Stimulated activated CD4-positive, alpha-beta T cell treated with anti-CD3 and anti-CD28 coated beads, Interleukin-15, amount 100 ng/mL, for 24 hours (primary cell): ENCODE data around the gene BOC.
"Not testable (repeated sequence)": the region's sequence is repeated elsewhere in the genome, so short reads cannot be mapped to it uniquely, and the experiment has no call there.

Experiments used
- DNase-seq: peaks from one replicate; pipeline ENCODE4 v3.0.0-alpha.2; 2020

The BOC gene

GRCh38 chr3:113211330-113212149, at the start of gene BOC:
Gene BOC, plus strand, starts transcription at chr3:113211557. Its CDS starts 38,246 bp downstream, at chr3:113249803.
- DNase-seq: peak; percentile 19

DNA sequence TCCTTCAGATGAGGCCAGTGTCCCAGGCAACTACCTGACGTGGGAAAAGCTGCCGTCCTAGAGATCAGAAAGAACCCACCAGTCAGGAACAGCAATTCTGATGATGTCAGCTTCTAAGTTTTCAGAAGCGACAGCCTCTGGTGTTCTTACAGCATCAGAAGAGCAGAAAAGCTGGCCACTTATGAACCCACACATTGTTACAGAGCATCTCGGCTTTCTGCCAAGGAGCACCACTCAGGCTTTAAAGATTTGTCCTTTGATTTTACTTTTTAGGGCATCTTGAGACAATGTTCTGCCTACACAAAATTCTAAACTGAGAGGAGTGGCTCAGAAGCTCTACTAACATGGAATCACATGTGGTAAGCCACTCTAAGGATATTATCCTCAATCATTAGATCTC, 49.7 kb upstream of the BOC start:
- no peak for DNase-seq

DNA sequence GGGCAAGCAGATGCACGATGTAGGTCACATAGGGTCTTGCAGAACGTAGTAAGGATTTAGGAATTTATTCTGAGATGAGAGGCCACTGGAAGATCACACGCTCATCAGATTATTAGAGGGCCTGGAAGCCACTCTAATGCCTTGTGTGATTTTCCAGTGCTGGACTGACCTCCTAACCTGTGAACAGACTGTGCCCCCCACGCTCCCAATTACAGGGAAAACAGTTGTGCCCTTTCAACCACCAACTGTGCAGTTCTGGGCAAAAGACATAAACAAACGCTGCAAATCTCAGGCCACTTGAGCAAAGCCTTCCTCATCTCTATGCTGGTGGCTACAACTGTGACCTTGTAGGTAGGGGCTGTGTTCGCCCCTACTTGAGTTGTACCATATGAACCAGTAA, 48.2 kb upstream of the BOC start:
- DNase-seq: no peak

DNA sequence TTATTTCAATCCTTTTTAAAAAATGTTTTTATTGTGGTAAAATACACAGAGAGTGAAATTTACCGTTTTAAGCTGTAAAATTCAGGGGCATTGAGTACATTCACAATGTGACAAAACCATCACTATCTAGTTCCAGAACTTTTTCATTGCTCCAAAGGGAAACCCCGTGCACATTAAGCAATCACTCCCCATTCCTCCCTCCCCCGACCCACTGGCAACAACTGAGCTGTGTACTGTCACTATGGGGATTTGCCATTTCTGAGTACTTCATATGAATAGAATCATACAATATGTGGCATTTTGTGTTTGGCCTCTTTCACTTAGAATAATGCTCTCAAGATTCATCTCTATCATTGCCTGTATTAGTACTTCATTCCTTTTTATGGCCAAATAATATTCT, 45.5 kb upstream of the BOC start:
- DNase-seq: no peak

GRCh38 chr3:113166357-113166718, 45.0 kb upstream of the BOC start:
- DNase-seq: no peak

DNA sequence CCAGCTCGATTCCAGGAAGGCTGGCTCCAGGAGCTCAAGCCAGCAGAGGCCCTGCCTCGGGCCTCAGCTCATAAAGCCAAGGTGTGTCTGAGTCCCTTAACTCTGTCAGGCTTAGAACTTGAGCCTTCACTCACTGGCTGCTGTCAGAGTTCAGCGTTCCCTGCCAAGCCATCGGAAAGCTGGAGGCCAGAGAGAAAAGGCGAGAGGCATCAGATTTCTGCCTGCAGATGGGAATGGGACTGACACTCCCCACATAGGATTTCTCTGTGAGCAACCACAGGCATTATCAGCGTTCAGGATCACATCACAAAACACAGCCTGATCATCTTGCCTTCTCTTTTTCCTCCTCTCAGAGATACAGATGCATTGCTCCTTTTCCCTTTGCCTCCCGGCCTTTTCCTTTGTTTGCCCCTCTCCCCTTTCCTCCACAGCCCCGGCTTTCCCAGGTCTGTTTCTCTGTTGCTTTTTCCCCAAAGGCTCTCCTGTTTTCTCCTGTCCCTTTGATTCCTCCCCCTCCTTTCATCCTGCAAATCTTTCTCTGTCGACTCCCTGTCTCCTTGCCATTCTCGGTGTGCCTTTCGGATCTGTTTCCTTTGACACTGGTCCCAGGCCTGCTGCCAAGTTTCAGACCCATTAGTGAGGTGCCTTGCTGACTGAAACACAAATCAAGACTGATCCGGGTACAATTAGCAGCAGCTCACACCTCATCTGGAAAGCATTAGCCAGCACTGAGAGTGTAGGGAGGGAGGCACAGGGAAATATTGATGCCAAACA, 44.5 kb upstream of the BOC start:
- no peak for DNase-seq

DNA sequence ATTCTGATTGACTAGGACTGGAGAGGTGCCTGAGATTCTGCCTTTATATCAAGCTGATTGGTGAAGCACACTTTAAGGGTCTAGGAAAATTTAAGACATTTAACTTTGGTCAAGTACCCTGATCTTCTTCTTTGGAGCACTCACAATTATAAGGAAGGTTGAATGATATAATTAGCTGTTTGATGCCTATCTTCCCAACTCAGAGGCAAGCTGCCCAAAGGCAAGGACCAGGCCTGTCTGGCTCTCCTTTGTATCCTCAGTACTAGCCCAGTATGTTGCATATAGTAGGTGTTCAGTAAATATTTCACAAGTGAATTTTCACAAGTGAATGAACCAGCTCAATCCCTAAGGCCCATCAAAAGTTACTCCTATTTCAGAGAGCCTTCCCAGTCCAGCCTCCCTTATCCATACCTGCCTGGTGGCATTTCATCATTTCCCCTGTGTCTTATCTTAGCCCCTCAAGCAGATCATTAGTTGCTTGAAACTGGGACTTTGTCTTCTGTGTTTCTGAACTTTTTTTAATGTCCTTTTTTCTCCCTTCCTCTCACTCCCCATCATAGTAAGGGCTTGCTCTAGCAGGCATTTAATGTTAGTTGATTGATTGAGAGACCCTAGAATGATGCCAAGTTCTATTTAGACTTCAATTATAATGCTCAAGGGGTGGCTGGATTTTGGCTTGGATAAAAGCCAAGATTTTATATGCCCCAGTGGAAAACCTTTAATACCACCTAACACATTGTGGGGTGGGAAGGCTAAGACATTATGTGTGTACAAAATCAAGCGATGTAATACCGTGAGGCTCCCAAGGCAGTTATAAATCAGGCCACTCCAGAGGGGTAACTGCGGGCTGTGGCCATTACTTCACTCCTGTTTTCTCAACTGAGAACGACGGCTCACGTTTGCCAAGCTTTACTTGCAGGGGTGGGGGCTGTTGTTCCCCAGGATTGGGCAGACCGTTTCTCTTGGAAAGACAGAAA, 43.2 kb upstream of the BOC start:
- no peak for DNase-seq

- DNase-seq: no peak
Measured at GRCh38 chr3:113169891-113170452, 41.4 kb upstream of the BOC start.

DNA sequence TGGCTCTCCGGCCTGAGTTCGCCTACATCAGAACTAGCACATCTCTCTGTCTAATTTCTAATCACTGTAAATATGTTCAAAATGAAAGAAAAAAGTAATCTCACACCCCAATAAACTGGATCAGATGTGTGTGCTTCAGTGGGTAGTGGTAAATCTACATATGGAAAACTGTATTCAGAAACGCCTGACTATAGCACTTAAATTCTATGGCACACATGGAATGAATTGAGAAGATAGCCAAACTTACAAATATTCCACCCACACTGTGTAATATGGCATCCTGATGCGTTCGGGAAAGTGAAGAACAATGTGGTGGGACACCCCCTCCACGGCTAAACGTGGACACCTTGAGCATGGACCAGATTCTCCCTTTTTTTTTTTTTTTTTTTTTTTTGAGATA, 40.6 kb upstream of the BOC start:
- DNase-seq: no peak

DNA sequence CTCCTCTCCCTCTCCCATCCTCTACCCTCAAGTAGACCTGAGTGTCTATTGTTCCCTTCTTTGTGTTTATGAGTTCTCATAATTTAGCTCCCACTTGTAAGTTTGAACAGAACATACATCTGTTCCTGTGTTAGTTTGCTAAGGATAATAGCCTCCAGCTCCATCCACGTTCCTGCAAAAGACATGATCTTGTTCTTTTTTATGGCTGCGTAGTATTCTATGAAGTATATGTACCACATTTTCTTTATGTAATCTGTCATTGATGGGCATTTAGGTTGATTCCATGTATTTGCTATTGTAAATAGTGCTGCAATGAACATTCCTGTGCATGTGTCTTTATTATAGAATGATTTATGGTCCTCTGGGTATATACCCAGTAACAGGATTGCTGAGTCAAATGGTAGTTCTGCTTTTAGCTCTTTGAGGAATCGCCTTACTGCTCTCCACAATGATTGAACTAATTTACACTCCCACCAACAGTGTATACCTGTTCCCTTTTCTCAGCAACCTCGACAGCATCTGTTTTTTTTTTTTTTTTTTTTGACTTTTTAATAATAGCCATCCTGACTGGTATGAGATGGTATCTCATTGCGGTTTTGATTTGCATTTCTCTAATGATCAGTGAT, 39.6 kb upstream of the BOC start:
- not testable (repeated sequence) for DNase-seq

DNA sequence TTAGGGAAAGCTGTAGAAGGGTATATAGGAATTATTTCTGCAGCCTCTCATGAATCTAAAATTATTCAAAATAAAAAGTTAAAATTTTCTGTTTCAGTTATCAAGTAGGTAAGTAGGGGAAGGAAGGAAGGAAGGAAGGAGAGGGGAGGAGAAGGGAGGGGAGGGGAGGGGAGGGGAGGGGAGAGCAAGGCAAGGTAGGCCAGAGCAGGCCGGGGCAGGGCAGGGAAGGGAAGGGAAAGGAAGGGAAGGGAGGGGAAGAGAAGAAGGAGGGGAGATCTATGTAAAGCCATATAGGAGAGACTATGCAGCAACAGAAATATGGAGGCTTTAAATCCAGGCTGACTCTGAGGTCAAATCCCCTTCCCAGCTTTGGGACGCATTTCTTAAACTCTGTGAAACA, 38.3 kb upstream of the BOC start:
- no peak for DNase-seq

GRCh38 chr3:113174304-113174703, 37.1 kb upstream of the BOC start:
- DNase-seq: no peak

DNA sequence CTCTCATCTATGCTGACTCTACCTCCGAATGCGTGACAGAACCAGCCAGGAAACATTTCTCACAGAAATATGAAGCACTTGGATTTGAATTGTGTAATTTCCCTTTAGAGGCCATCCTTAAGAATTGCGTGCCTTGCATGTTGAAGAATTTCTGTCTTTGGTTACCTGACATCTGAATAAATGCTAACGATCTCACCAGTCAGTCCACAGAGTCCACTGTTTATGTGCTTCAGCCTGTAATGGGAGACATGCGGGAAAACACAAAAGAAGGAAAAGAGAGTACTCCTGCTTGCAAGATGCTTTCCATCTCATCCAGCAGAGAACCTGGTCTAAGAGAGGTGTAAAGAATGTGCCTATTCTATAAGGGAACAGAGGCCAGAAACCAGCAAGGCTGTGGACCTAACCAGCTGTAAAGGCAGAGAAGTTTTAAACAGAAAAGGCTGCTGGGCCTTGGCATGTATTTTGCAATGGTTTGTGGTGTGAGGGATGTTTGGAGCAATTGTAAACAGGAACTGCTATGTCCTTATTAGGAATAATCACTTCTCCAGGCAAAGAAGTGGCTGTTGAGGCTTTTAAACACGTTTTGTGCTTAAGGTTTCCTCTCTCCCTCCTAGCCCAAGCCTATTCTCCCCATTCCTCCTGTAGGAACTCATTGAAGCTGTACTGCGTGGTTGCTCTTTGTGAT, 36.4 kb upstream of the BOC start:
- DNase-seq: no peak

- no peak for DNase-seq
Measured at GRCh38 chr3:113177526-113177925, 33.8 kb upstream of the BOC start.

DNA sequence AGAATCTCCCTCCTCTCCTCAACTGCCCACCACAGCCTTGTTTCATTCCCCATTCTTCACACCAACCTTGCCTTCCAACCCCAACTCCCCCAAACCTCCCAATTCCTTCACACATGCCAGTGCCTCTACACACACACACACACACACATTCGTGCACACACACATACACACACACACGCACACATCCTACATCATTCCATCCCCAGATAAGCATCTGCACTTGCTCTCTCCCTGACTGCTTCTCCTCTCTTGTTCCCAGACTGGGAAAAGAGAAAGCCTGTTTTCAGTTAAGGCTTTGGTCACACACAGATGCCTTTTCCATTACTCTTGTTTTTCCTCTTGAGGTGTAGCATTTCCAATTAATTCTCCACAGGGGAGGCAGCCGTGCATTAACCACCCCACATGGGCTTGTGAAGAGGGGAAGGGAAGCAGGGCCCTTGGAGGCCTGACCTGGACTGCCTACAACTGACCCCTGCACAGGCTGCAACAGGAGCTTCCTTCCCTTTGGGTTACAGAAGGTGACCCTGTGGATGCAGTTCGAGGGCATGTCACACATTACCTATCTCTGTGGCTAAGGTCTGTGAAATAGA, 32.0 kb upstream of the BOC start:
- DNase-seq: no peak

DNA sequence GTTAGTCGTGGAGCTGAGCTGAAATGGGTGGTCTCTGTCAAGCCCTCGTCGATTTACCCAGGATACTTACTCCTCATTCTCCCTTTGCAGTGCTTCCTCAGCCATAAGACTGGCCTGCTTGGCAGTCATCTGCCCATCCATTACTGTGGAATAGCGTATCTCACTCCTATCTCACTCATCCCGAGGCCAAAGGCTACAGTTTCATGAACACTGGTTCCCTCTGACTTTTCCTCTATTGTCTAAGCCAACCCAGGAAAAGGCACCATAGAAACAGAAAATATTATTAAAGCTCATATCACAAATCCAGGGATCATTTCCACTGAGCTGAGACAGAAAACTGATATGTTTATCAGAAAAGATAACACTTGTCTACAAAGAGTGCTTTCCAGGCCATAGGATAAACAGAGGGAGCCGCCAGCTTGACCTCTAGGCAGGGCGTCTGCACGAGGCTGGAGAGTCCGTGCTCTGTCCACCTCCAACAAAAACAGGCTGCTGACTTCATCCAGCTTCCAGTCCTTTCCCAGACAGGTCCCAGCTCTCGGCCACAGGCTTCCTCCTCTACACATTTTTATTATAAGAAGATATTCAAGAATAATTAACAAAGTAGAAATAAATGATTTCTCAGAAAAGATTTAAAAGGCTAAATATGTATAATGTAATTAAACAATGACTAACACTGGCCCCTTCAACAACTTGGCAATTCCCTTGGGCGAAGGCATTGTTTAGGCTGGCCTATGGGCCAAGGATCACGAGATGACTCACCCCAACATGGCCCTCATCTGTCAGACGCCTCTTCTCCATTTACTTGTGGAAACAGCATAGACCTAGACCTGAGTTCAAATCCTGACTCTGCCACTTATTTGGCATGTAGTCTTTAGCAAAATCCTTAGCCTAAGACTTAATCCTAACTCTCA, 27.4 kb upstream of the BOC start:
- no peak for DNase-seq

DNA sequence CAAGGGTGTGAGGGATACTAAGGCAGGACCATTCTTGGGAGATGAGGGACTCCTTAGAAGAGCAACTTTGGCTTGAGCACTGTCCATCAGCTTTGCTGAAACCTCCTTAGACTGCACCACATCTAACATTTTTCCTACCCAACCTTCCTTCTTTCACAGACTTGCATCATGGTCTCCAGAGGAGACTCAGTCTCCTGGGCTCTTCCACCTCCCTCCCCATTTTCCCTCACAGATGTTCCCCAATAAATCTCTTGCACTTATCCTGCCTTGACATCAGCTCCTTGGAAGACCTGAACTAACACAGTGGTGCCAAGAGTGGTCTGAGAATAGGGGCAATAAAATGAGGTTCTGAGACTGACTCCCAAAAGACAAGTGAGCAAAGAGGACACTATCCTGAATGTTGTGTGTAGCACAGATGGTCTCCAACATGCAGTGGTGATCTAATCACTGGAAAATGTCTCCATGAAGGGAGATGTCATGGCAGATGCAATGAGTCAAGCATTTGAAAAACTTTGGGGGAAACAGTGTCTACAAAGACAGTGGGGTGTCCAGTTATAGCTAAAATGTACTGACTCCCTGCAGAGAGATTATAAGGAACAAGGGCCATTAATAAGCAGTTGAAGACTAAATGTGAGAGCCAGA, 26.0 kb upstream of the BOC start:
- DNase-seq: no peak

DNA sequence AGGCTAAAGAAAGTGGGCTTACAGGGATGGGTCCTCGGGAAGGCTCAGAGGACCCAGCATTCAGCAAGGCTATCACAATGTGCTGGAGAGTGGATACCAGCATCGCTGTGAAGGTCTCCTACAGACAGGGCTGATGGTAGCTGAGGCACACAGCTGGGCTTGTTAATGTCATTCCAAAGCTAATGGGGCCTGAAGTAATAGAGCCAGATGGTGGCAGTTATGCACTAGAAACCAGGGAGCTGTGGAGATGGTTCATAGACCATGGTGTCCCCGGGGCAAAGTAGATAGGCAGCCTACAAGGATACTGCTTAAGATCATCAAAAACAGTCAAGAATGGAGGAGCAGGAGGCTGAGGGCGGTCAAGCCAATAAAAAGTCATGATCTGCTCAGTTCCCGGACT, 24.8 kb upstream of the BOC start:
- DNase-seq: no peak

- no peak for DNase-seq
Measured at GRCh38 chr3:113193288-113193687, 18.1 kb upstream of the BOC start.

DNA sequence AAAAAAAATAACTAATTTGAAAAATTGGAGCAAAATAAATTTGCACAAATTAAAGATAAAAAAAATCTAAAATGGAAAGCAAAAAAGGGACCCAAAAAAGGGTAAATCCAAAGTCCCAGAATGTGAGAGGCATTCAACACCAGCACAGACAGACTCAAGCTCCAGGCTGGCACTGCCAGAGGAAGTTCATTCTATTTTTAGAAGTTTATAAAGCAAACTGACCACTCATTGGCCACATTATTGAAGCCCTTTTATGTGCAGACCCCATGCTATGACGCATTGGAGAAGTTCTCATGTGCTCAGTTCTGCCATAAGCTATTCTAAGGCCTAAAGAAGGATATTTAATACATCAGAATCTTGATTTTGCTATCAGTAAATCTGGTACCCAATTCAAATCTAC, 17.6 kb upstream of the BOC start:
- no peak for DNase-seq
